HG02571 (cell line): ENCODE data around the gene RAB6B.

ENCODE experiments used
- ATAC-seq: cut with Tn5 transposase; IDR thresholded peaks from one replicate; pipeline ENCODE4 v1.9.1; 2021; ENCODE audit warnings: mild to moderate bottlenecking, moderate library complexity; ENCODE audit not compliant: unreplicated experiment

The RAB6B gene

DNA sequence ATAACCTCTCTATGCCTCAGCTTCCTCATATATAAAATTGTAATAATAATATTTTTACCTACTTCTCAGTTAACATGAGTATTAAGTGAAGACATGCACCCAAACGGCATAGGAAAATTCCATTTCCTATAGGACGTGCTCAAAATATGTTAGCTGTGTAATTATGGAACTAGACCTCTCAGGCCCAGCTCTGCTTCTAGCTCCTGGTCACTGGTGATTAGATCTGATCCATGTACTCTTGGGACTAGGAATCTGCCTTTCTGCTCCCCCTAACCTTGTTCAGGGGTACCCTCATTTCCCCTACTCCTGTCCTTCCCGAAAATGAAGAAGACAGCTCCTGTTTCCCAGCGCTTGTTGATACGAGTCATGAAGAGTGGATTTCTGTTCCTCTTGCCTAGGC lies 119.8 kb downstream of the RAB6B start:
- no peak for ATAC-seq

- ATAC-seq, result no peak
Observed at GRCh38 chr3:133775309-133775708, 120.4 kb downstream of the RAB6B start.
